Left ventricle myocardium inferior (tissue), 1 donor: ENCODE data around the gene POLR3K. TPM values are rescaled to one million over a fixed set of nuclear protein-coding genes. Genes with fewer than 3 reads are reported as not detected.

Source experiments
- DNase-seq: peaks from one replicate; pipeline ENCODE4 v3.0.0-alpha.2; 2020
- H3K27ac ChIP-seq: fragments of 200-600 bp; replicated peaks from 2 replicates; pipeline ENCODE4 v1.8.0; 2021
- H3K27me3 ChIP-seq: fragments of 200-600 bp; 2 replicates; pipeline ENCODE4 v1.8.0; 2021; ENCODE audit warnings: low read depth
- H3K36me3 ChIP-seq: fragments of 200-600 bp; 2 replicates; pipeline ENCODE4 v1.8.0; 2021
- H3K4me1 ChIP-seq: fragments of 200-600 bp; 2 replicates; pipeline ENCODE4 v1.8.0; 2021
- H3K4me3 ChIP-seq: fragments of 200-600 bp; 2 replicates; pipeline ENCODE4 v1.8.0; 2021; ENCODE audit warnings: mild to moderate bottlenecking, moderate library complexity
- H3K9me3 ChIP-seq: fragments of 200-600 bp; replicated peaks from 2 replicates; pipeline ENCODE4 v1.8.0; 2021
- CTCF ChIP-seq: fragments of 200-600 bp; IDR thresholded peaks from 2 replicates; pipeline ENCODE4 v1.8.0; 2021; ENCODE audit warnings: antibody characterized with exemption, mild to moderate bottlenecking, borderline replicate concordance
- intact Hi-C: fragments of 100-400 bp; cut with micrococcal nuclease; formaldehyde crosslinking; loops from one replicate; pipeline ENCODE4 v1.11.0; 2022
- long read RNA-seq: library from polyadenylated mRNA; unstranded; transcript quantifications from one replicate; pipeline ENCODE4 v2.0.0, GENCODE V29; 2021
- total RNA-seq: library from RNA; stranded (reverse); fragmentation: NEBNext Ultra II Directional; extraction: Animal tissue kit (Norgen Biotek cat#: 25700); gene quantifications from one replicate; pipeline ENCODE4 v1.2.1, GENCODE V29; 2021
- donor health status: DM: no; HTN: yes; CAD: no; lungs with severe emphysema.

The POLR3K gene
- 11.7 TPM for total RNA-seq
- long read RNA-seq, transcript POLR3K-201 (3 exons, 1,392 nt): major isoform, 27 of 28 reads
- long read RNA-seq, partial matches to known transcripts: 0 of 28 reads
- long read RNA-seq, other reads (novel, unspliced or antisense): 1 of 28 reads

GRCh38 chr16:53346-54236, at the start of gene POLR3K, which contains the start of gene SNRNP25:
Gene POLR3K (minus strand): TSS chr16:53608. CDS start chr16:53586, 22 bp downstream.
Gene SNRNP25 (plus strand): TSS chr16:53828. CDS start chr16:54017, 189 bp downstream.
- Histone ChIP-seq H3K4me1 (peaks cover 34% of the 10 kb centered on the region), H3K36me3 (peaks cover 49% of the 10 kb centered on the region)
- intact Hi-C loops: no loop called here

GRCh38 chr16:102060-102855, 48.9 kb upstream of the POLR3K start:
- peak overlapping the region; percentile 29 for H3K4me3 ChIP-seq
- peak; percentile 78 for DNase-seq
- H3K9me3 ChIP-seq: no peaks in the 10 kb centered on the region
- peak overlapping the region; percentile 89 for H3K27ac ChIP-seq
- no peak for TF ChIP-seq CTCF
- H3K4me1 ChIP-seq: peaks cover 53% of the 10 kb centered on the region
- peaks cover 11% of the 10 kb centered on the region for H3K36me3 ChIP-seq
- H3K27me3 ChIP-seq: no peaks in the 10 kb centered on the region
- intact Hi-C loops: no loop called here

More at GRCh38 chr16:53346-54236, at the start of gene POLR3K, which contains the start of gene SNRNP25:
- no peaks in the 10 kb centered on the region for H3K27me3 ChIP-seq
- DNase-seq: peak; percentile 100
- no peak for TF ChIP-seq CTCF
- H3K4me3 ChIP-seq: peak within 1 kb of the TSS; percentile 98
- H3K9me3 ChIP-seq: no peaks in the 10 kb centered on the region
- H3K27ac ChIP-seq: peak within 1 kb of the TSS; percentile 91

GRCh38 chr16:101586-101985, 48.2 kb upstream of the POLR3K start:
- peaks cover 11% of the 10 kb centered on the region for H3K36me3 ChIP-seq
- no peak for TF ChIP-seq CTCF
- peak overlapping the region; percentile 29 for H3K4me3 ChIP-seq
- peaks cover 54% of the 10 kb centered on the region for H3K4me1 ChIP-seq
- H3K27me3 ChIP-seq: no peaks in the 10 kb centered on the region
- H3K9me3 ChIP-seq: no peaks in the 10 kb centered on the region
- H3K27ac ChIP-seq: peak overlapping the region; percentile 89
- no peak for DNase-seq
- intact Hi-C loops: no loop called here

GRCh38 chr16:100989-101388, 47.6 kb upstream of the POLR3K start:
- Histone ChIP-seq H3K27ac (peak overlapping the region; percentile 89), H3K4me1 (peaks cover 55% of the 10 kb centered on the region), H3K36me3 (peaks cover 11% of the 10 kb centered on the region), H3K4me3 (no peak overlapping the region), H3K9me3 (no peaks in the 10 kb centered on the region), H3K27me3 (no peaks in the 10 kb centered on the region)
- intact Hi-C loops: no loop called here
- TF ChIP-seq CTCF: no peak
- DNase-seq: no peak

GRCh38 chr16:97822-98221, 44.4 kb upstream of the POLR3K start:
- no peaks in the 10 kb centered on the region for H3K9me3 ChIP-seq
- no peak overlapping the region for H3K27ac ChIP-seq
- H3K4me3 ChIP-seq: no peak overlapping the region
- H3K27me3 ChIP-seq: no peaks in the 10 kb centered on the region
- DNase-seq: no peak
- no peak for TF ChIP-seq CTCF
- H3K36me3 ChIP-seq: peaks cover 14% of the 10 kb centered on the region
- peaks cover 39% of the 10 kb centered on the region for H3K4me1 ChIP-seq
- intact Hi-C loops: no loop called here
